ENCODE data around the gene USP32.

USP32 gene

GRCh38 chr17:60325730-60326524 lies 66.0 kb downstream of the USP32 start:
- no peak for TF ChIP-seq ZFP3 (CRISPR knock-in tag; IDR thresholded peaks at IDR 0.05)
- no peak for TF ChIP-seq CSDC2 (CRISPR knock-in tag; IDR thresholded peaks at IDR 0.05)
- TF ChIP-seq ARNTL (CRISPR knock-in tag; IDR thresholded peaks at IDR 0.05; ENCODE audit: borderline replicate concordance, low read depth): no peak
- TF ChIP-seq ISL1 (CRISPR knock-in tag; IDR thresholded peaks at IDR 0.05): no peak
- TF ChIP-seq, protein P1, sequence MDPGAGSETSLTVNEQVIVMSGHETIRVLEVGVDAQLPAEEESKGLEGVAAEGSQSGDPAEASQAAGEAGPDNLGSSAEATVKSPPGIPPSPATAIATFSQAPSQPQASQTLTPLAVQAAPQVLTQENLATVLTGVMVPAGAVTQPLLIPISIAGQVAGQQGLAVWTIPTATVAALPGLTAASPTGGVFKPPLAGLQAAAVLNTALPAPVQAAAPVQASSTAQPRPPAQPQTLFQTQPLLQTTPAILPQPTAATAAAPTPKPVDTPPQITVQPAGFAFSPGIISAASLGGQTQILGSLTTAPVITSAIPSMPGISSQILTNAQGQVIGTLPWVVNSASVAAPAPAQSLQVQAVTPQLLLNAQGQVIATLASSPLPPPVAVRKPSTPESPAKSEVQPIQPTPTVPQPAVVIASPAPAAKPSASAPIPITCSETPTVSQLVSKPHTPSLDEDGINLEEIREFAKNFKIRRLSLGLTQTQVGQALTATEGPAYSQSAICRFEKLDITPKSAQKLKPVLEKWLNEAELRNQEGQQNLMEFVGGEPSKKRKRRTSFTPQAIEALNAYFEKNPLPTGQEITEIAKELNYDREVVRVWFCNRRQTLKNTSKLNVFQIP (CRISPR knock-in tag; IDR thresholded peaks at IDR 0.05; ENCODE audit: borderline replicate concordance, low read depth): no peak
- ATAC-seq: no peak

DNA sequence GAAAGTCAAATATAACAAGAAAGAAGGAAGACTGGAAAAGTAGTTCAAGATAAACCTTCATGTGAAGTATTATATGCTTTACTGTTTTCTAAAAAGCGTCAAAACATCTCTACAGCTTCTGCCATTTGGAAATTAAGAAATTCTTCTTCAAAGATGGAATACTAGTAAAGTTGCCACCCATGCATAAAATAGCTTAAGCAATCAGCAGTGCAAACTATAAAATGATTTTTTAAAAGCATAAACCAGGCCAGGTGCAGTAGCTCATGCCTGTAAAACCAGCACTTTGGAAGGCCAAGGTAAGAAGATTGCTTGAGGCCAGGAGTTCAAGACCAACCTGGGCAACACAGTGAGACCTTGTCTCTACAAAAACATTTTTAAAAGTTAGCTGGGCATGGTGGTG lies 68.2 kb downstream of the USP32 start:
- ATAC-seq: no peak
- no peak for TF ChIP-seq ZNF70 (CRISPR knock-in tag; IDR thresholded peaks at IDR 0.05)
- TF ChIP-seq ARNTL (CRISPR knock-in tag; IDR thresholded peaks at IDR 0.05; ENCODE audit: borderline replicate concordance, low read depth): no peak
- TF ChIP-seq SNAI2 (CRISPR knock-in tag; IDR thresholded peaks at IDR 0.05): no peak
- TF ChIP-seq TCF4 (CRISPR knock-in tag; IDR thresholded peaks at IDR 0.05; ENCODE audit: borderline replicate concordance): no peak
- TF ChIP-seq ZFP30 (CRISPR knock-in tag; IDR thresholded peaks at IDR 0.05): no peak
- TF ChIP-seq ISL1 (CRISPR knock-in tag; IDR thresholded peaks at IDR 0.05): no peak
- TF ChIP-seq ZC3H10 (CRISPR knock-in tag; IDR thresholded peaks at IDR 0.05): no peak
- no peak for TF ChIP-seq CREB5 (CRISPR knock-in tag; IDR thresholded peaks at IDR 0.05; ENCODE audit: low read depth)
- TF ChIP-seq ZFP3 (CRISPR knock-in tag; IDR thresholded peaks at IDR 0.05): no peak
- TF ChIP-seq OSR1 (CRISPR knock-in tag; IDR thresholded peaks at IDR 0.05): no peak
- no peak for TF ChIP-seq ZNF8 (CRISPR knock-in tag; IDR thresholded peaks at IDR 0.05)
- TF ChIP-seq, protein P2, sequence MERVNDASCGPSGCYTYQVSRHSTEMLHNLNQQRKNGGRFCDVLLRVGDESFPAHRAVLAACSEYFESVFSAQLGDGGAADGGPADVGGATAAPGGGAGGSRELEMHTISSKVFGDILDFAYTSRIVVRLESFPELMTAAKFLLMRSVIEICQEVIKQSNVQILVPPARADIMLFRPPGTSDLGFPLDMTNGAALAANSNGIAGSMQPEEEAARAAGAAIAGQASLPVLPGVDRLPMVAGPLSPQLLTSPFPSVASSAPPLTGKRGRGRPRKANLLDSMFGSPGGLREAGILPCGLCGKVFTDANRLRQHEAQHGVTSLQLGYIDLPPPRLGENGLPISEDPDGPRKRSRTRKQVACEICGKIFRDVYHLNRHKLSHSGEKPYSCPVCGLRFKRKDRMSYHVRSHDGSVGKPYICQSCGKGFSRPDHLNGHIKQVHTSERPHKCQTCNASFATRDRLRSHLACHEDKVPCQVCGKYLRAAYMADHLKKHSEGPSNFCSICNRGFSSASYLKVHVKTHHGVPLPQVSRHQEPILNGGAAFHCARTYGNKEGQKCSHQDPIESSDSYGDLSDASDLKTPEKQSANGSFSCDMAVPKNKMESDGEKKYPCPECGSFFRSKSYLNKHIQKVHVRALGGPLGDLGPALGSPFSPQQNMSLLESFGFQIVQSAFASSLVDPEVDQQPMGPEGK (CRISPR knock-in tag; IDR thresholded peaks at IDR 0.05; ENCODE audit: borderline replicate concordance): no peak
- TF ChIP-seq, protein P3, sequence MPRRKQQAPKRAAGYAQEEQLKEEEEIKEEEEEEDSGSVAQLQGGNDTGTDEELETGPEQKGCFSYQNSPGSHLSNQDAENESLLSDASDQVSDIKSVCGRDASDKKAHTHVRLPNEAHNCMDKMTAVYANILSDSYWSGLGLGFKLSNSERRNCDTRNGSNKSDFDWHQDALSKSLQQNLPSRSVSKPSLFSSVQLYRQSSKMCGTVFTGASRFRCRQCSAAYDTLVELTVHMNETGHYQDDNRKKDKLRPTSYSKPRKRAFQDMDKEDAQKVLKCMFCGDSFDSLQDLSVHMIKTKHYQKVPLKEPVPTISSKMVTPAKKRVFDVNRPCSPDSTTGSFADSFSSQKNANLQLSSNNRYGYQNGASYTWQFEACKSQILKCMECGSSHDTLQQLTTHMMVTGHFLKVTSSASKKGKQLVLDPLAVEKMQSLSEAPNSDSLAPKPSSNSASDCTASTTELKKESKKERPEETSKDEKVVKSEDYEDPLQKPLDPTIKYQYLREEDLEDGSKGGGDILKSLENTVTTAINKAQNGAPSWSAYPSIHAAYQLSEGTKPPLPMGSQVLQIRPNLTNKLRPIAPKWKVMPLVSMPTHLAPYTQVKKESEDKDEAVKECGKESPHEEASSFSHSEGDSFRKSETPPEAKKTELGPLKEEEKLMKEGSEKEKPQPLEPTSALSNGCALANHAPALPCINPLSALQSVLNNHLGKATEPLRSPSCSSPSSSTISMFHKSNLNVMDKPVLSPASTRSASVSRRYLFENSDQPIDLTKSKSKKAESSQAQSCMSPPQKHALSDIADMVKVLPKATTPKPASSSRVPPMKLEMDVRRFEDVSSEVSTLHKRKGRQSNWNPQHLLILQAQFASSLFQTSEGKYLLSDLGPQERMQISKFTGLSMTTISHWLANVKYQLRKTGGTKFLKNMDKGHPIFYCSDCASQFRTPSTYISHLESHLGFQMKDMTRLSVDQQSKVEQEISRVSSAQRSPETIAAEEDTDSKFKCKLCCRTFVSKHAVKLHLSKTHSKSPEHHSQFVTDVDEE (CRISPR knock-in tag; IDR thresholded peaks at IDR 0.05): no peak
- no peak for TF ChIP-seq BACH2 (CRISPR knock-in tag; IDR thresholded peaks at IDR 0.05; ENCODE audit: borderline replicate concordance)
- TF ChIP-seq PPARA (CRISPR knock-in tag; IDR thresholded peaks at IDR 0.05; ENCODE audit: borderline replicate concordance): no peak
- TF ChIP-seq, protein P1 (CRISPR knock-in tag; IDR thresholded peaks at IDR 0.05; ENCODE audit: borderline replicate concordance, low read depth): no peak
- no peak for TF ChIP-seq GLIS3 (CRISPR knock-in tag; IDR thresholded peaks at IDR 0.05)
- TF ChIP-seq TOX (CRISPR knock-in tag; IDR thresholded peaks at IDR 0.05; ENCODE audit: borderline replicate concordance): no peak
- TF ChIP-seq RARB (CRISPR knock-in tag; IDR thresholded peaks at IDR 0.05): no peak

DNA sequence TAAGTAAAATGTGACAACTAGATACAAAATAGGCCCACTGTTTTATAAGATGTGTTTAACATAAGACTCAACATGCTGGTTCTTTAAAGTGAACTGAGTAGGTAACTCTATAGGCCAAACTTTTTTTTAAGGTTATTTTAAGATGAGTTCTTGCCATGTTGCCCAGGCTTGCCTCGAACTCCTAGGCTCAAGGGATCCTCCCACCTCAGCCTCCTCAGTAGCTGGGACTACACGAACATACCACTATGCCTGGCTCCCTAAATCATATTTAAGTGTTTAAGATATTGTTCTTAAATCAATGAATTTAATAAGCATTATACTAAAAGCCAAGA lies 69.9 kb downstream of the USP32 start:
- no peak for ATAC-seq
- no peak for TF ChIP-seq GLIS3 (CRISPR knock-in tag; IDR thresholded peaks at IDR 0.05)
- TF ChIP-seq ZFP30 (CRISPR knock-in tag; IDR thresholded peaks at IDR 0.05): no peak
- TF ChIP-seq ZC3H10 (CRISPR knock-in tag; IDR thresholded peaks at IDR 0.05): no peak
- TF ChIP-seq ISL1 (CRISPR knock-in tag; IDR thresholded peaks at IDR 0.05): no peak
- no peak for TF ChIP-seq BACH2 (CRISPR knock-in tag; IDR thresholded peaks at IDR 0.05; ENCODE audit: borderline replicate concordance)
- TF ChIP-seq OSR1 (CRISPR knock-in tag; IDR thresholded peaks at IDR 0.05): no peak
- no peak for TF ChIP-seq ZFP3 (CRISPR knock-in tag; IDR thresholded peaks at IDR 0.05)
- TF ChIP-seq, protein P2 (CRISPR knock-in tag; IDR thresholded peaks at IDR 0.05; ENCODE audit: borderline replicate concordance): no peak
- TF ChIP-seq, protein P1 (CRISPR knock-in tag; IDR thresholded peaks at IDR 0.05; ENCODE audit: borderline replicate concordance, low read depth): no peak
- TF ChIP-seq CREB5 (CRISPR knock-in tag; IDR thresholded peaks at IDR 0.05; ENCODE audit: low read depth): no peak
- TF ChIP-seq ZNF8 (CRISPR knock-in tag; IDR thresholded peaks at IDR 0.05): no peak
